ENCODE measurements around the gene HDDC2.

GRCh38 chr6:125254321-125254720, 47.4 kb downstream of the HDDC2 start:
- TF ChIP-seq CTCF (conservative IDR thresholded peaks at IDR 0.05; ENCODE audit: low read length): no peak
- TF ChIP-seq EZH2phosphoT487 (IDR thresholded peaks at IDR 0.05; ENCODE audit: borderline replicate concordance, low read depth, low read length): no peak
